CD4-positive, alpha-beta T cell treated with Interferon gamma for 1 hour (primary cell): ENCODE results near the gene ZFYVE28.
"Not testable (repeated sequence)": the region's sequence is repeated elsewhere in the genome, so short reads cannot be mapped to it uniquely, and the experiment has no call there.

Source experiments
- DNase-seq: peaks from one replicate; pipeline ENCODE4 v3.0.0-alpha.2; 2020

Gene ZFYVE28

GRCh38 chr4:2388429-2389182 lies 29.8 kb downstream of the ZFYVE28 start:
- DNase-seq = no peak

- DNase-seq = no peak
Observed at GRCh38 chr4:2387829-2388228, 30.6 kb downstream of the ZFYVE28 start.

GRCh38 chr4:2387218-2387617 lies 31.2 kb downstream of the ZFYVE28 start:
- no peak for DNase-seq

GRCh38 chr4:2386717-2387116 lies 31.7 kb downstream of the ZFYVE28 start:
- DNase-seq = no peak

GRCh38 chr4:2385516-2385915 lies 32.9 kb downstream of the ZFYVE28 start:
- no peak for DNase-seq

GRCh38 chr4:2384245-2384644 lies 34.2 kb downstream of the ZFYVE28 start:
- no peak for DNase-seq

- no peak for DNase-seq
Observed at GRCh38 chr4:2383760-2384159, 34.7 kb downstream of the ZFYVE28 start.

- DNase-seq = not testable (repeated sequence)
Observed at GRCh38 chr4:2383220-2383631, 35.2 kb downstream of the ZFYVE28 start.

GRCh38 chr4:2382769-2383202 lies 35.7 kb downstream of the ZFYVE28 start:
- not testable (repeated sequence) for DNase-seq

GRCh38 chr4:2380589-2380988 lies 37.9 kb downstream of the ZFYVE28 start:
- not testable (repeated sequence) for DNase-seq

- no peak for DNase-seq
Observed at GRCh38 chr4:2378898-2379297, 39.5 kb downstream of the ZFYVE28 start.

- no peak for DNase-seq
Observed at GRCh38 chr4:2378401-2378800, 40.0 kb downstream of the ZFYVE28 start.

- DNase-seq = no peak
Observed at GRCh38 chr4:2377241-2377640, 41.2 kb downstream of the ZFYVE28 start.

- DNase-seq = no peak
Observed at GRCh38 chr4:2375427-2375826, 43.0 kb downstream of the ZFYVE28 start.

GRCh38 chr4:2373532-2373931 lies 44.9 kb downstream of the ZFYVE28 start:
- no peak for DNase-seq

GRCh38 chr4:2372488-2373030 lies 45.9 kb downstream of the ZFYVE28 start:
- no peak for DNase-seq

- no peak for DNase-seq
Observed at GRCh38 chr4:2371765-2372487, 46.5 kb downstream of the ZFYVE28 start.

- DNase-seq = no peak
Observed at GRCh38 chr4:2370597-2371320, 47.7 kb downstream of the ZFYVE28 start.

- no peak for DNase-seq
Observed at GRCh38 chr4:2368746-2369437, 49.6 kb downstream of the ZFYVE28 start.

GRCh38 chr4:2367626-2368025 lies 50.8 kb downstream of the ZFYVE28 start:
- DNase-seq = no peak

GRCh38 chr4:2366252-2367192 lies 51.9 kb downstream of the ZFYVE28 start:
- no peak for DNase-seq

- DNase-seq = no peak
Observed at GRCh38 chr4:2365913-2366210, 52.6 kb downstream of the ZFYVE28 start.
